Measurements from ENCODE around the gene ROGDI. TPM values are rescaled to one million over a fixed set of nuclear protein-coding genes. Genes with fewer than 3 reads are reported as not detected.

ROGDI gene
- total and polyA plus RNA-seq, 2 experiments from 2014 or later: 21.2 to 48.2 TPM

DNA sequence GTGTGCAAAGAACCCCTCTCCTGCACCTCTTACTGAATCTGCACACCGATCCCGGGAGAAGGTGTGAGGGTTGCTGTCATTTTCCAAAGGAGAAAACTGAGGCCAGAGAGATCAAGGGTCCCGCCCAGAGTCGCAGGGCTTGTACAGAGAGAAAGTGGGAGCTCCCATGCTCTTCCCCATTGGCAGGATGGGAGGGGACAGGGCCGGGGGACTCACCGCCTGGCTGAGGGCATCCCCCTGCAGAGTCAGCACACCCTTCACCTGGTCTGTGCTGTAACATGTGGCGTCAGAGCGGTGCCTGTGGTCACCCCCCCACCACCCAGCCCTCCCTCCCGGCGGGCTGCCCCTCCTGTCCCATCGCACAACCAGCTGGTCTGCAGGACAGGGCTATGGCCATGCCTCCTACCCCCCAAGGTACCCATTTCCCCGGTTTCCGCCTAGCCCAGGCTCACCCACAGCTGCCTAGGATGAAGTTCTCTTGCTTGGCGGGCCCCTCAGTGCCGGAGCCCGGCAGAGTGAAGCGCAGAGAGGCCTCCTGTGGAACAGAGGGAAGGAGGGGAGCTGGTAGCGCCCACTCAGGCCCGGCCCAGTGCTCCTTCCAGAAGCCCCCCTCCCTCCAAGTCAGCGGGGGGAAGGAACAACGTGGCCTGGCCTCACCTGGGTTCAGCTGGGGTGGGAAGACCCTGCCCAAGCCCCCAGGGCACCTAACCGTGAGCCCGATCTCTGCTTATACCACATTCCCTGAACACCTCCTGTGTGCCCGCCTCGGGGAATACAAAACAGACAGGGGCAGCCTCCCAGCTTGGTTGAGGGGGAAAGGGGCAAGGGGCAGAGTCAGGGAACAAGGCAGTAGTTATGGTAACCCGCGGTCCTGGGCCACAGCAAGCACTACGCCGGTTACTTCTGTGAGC lies 1.1 kb downstream of the ROGDI start:
- Histone ChIP-seq H4K20me1 (ENCODE audit: insufficient read depth, poor library complexity, severe bottlenecking) (no peaks in the 10 kb centered on the region), H3K4me1 (ENCODE audit: insufficient read depth) (peaks cover 21% of the 10 kb centered on the region), H3K27me3 (no peaks in the 10 kb centered on the region), H3K36me3 (replicated peaks; ENCODE audit: insufficient read depth, low read depth) (no peaks in the 10 kb centered on the region), H3K9me2 (replicated peaks; ENCODE audit: insufficient read depth) (no peaks in the 10 kb centered on the region), H3K9me3 (ENCODE audit: low read depth) (no peaks in the 10 kb centered on the region), H3K4me2 (peak overlapping the region; percentile 91), H3K4me3 (peak overlapping the region; percentile 84), H2AFZ (peak overlapping the region; percentile 69), H3K79me2 (peaks cover 3% of the 10 kb centered on the region), H3K27ac (peak overlapping the region; percentile 56)
- DNase-seq (ENCODE audit: low spot score): no peak
- WGBS (ENCODE audit: low lambda C conversion rate, missing lambda C conversion rate): 43% methylated on average over 24 of the region's 29 CpGs
- no peak for TF ChIP-seq EZH2phosphoT487 (IDR thresholded peaks at IDR 0.05; ENCODE audit: low read depth, severe bottlenecking, unreplicated experiment)
- TF ChIP-seq, protein P1, sequence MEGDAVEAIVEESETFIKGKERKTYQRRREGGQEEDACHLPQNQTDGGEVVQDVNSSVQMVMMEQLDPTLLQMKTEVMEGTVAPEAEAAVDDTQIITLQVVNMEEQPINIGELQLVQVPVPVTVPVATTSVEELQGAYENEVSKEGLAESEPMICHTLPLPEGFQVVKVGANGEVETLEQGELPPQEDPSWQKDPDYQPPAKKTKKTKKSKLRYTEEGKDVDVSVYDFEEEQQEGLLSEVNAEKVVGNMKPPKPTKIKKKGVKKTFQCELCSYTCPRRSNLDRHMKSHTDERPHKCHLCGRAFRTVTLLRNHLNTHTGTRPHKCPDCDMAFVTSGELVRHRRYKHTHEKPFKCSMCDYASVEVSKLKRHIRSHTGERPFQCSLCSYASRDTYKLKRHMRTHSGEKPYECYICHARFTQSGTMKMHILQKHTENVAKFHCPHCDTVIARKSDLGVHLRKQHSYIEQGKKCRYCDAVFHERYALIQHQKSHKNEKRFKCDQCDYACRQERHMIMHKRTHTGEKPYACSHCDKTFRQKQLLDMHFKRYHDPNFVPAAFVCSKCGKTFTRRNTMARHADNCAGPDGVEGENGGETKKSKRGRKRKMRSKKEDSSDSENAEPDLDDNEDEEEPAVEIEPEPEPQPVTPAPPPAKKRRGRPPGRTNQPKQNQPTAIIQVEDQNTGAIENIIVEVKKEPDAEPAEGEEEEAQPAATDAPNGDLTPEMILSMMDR (IDR thresholded peaks at IDR 0.05; ENCODE audit: poor library complexity): no peak
- TF ChIP-seq EZH2 (IDR thresholded peaks at IDR 0.05; ENCODE audit: borderline replicate concordance): no peak

DNA sequence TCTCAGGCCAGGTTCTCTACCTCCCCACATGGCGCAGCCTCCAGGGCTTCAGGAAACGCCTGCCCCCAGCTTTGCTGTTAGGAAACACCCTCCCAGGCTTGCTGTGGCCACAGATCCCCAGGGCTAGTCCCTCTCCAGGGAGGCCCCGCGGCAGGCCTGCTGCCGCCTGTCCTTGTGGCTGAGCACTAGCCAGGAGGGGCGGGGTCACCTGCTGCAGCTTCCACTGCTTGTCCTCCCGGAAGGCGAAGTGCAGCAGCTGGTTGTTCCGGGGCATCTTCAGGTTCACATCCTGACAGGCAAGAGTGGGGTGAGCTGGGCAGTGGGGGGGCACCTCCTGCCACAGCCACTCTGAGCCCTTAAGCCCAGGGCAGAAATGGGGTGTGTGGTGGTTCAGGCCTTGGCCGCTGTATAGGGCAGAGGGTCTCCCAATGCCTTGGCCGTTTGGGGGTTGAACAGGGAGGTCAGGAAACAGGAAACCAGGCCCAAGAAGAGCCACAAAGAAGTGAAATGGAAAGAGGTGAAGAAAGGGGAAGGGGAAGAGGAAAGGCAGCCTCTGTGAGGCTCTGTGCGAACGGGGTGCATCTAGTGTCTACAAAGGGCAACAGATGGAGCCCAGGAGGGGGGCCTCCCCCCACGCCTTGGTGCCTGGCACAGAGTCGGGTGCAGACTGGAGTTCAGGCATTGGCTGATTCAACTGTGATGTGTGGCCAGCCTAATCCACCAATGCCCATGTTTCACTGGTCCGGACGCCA lies 2.0 kb downstream of the ROGDI start:
- no peaks in the 10 kb centered on the region for H3K9me2 ChIP-seq (replicated peaks; ENCODE audit: insufficient read depth)
- peaks cover 21% of the 10 kb centered on the region for H3K4me1 ChIP-seq (ENCODE audit: insufficient read depth)
- 88% methylated on average over 17 of the region's 17 CpGs for whole genome bisulfite sequencing (ENCODE audit: low lambda C conversion rate, missing lambda C conversion rate)
- no peaks in the 10 kb centered on the region for H3K36me3 ChIP-seq (replicated peaks; ENCODE audit: insufficient read depth, low read depth)
- H3K9me3 ChIP-seq (ENCODE audit: low read depth): no peaks in the 10 kb centered on the region
- peaks cover 3% of the 10 kb centered on the region for H3K79me2 ChIP-seq
- no peaks in the 10 kb centered on the region for H3K27me3 ChIP-seq
- H2AFZ ChIP-seq: no peak overlapping the region
- no peak for DNase-seq (ENCODE audit: low spot score)
- H3K4me3 ChIP-seq: no peak overlapping the region
- H3K4me2 ChIP-seq: peak overlapping the region; percentile 91
- H3K27ac ChIP-seq: no peak overlapping the region
- TF ChIP-seq EZH2 (IDR thresholded peaks at IDR 0.05; ENCODE audit: borderline replicate concordance) (no peak), EZH2phosphoT487 (IDR thresholded peaks at IDR 0.05; ENCODE audit: low read depth, severe bottlenecking, unreplicated experiment) (no peak)
- TF ChIP-seq, protein P1 (IDR thresholded peaks at IDR 0.05; ENCODE audit: poor library complexity): no peak
- H4K20me1 ChIP-seq (ENCODE audit: insufficient read depth, poor library complexity, severe bottlenecking): no peaks in the 10 kb centered on the region

DNA sequence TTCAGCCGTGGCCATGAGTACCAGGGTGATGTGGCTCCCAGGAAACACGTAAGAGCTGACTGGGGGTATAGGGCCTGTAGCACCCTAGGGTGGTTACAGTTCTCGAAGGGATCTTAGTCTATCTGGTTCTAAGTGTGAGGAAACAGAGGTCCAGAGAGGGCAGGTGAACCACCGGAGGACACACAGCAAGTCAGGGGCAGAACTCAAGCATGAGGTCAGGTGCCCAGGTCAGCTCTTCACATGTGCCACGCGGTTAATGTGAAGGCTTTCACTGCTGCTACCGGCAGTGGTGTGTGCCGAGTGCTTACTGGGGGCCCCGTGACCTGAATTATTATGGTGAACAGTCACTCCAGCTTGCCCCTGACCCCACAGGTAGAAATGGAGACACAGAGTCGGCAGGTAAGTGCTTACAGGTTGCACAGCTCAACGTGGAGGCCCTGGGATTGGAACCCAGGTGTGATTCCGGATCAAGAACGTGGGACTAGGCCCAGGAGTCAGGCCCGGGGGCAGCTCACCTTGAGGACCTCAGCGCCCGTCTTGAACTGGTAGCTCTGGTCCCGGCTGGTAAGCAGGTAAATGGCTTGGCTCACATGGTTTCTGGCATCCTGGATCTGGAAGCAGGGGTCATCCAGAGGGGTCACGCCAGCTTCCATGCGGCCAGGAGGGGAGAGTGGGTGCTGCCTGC lies 3.1 kb downstream of the ROGDI start:
- Histone ChIP-seq H3K36me3 (replicated peaks; ENCODE audit: insufficient read depth, low read depth) (no peaks in the 10 kb centered on the region), H4K20me1 (ENCODE audit: insufficient read depth, poor library complexity, severe bottlenecking) (no peaks in the 10 kb centered on the region)

More for the DNA sequence above, 3.1 kb downstream of the ROGDI start:
- no peaks in the 10 kb centered on the region for H3K27me3 ChIP-seq
- no peaks in the 10 kb centered on the region for H3K9me2 ChIP-seq (replicated peaks; ENCODE audit: insufficient read depth)
- DNase-seq (ENCODE audit: low spot score): no peak
- 95% methylated on average over 19 of the region's 19 CpGs for WGBS (ENCODE audit: low lambda C conversion rate, missing lambda C conversion rate)
- no peak overlapping the region for H3K27ac ChIP-seq
- H3K9me3 ChIP-seq (ENCODE audit: low read depth): no peaks in the 10 kb centered on the region
- H2AFZ ChIP-seq: no peak overlapping the region
- no peak overlapping the region for H3K4me3 ChIP-seq
- peaks cover 3% of the 10 kb centered on the region for H3K79me2 ChIP-seq
- peaks cover 15% of the 10 kb centered on the region for H3K4me1 ChIP-seq (ENCODE audit: insufficient read depth)
- TF ChIP-seq EZH2phosphoT487 (IDR thresholded peaks at IDR 0.05; ENCODE audit: low read depth, severe bottlenecking, unreplicated experiment): no peak
- no peak for TF ChIP-seq EZH2 (IDR thresholded peaks at IDR 0.05; ENCODE audit: borderline replicate concordance)
- TF ChIP-seq, protein P1 (IDR thresholded peaks at IDR 0.05; ENCODE audit: poor library complexity): no peak
- no peak overlapping the region for H3K4me2 ChIP-seq

All from hepatocyte (in vitro differentiated cells).